Activated CD4-positive, alpha-beta T cell treated with anti-CD3 and anti-CD28 coated beads, Interleukin-2, amount 50 U/mL, for 4 hours (primary cell): ENCODE data around the gene TAF5.
"Not testable (repeated sequence)": the region's sequence is repeated elsewhere in the genome, so short reads cannot be mapped to it uniquely, and the experiment has no call there.

Experiments
- DNase-seq, 2 experiments: peaks; one replicate each; pipeline ENCODE4 v3.0.0-alpha.2; 2020

TAF5 gene

DNA sequence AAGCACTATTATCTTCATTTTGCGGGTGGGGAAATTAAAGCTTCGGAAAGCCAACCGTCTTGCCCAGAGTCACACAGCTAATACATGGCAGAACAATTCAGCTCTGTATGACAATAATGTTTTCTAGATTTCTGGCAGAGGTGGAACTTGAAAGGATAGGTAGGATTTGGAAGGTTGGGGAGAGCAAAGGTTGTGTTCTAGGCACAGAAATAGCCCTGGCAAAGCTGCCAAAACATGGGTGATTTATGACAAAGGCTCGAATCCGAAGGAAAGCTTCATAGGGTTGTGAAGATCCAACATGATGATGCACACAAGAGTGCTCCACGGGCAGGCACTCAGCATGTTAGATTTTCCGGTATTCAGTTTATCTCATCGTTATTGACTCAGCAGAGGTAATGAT, 47.8 kb downstream of the TAF5 start:
- no peak for DNase-seq

GRCh38 chr10:103416436-103417147, 48.8 kb downstream of the TAF5 start:
- peak; percentile 35 to 51 for DNase-seq

DNA sequence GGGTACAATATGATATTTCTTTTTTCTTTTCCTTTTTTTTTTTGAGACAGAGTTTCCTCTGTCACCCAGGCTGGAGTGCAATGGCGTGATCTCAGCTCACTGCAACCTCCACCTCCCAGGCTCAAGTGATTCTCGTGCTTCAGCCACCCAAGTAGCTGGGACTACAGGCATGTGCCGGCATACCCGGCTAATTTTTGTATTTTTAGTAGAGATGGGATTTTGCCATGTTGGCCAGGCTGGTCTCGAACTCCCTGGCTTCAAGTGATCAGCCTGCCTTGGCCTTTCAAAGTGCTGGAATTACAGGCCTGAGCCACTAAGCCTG, 49.3 kb downstream of the TAF5 start:
- DNase-seq = not testable (repeated sequence)

DNA sequence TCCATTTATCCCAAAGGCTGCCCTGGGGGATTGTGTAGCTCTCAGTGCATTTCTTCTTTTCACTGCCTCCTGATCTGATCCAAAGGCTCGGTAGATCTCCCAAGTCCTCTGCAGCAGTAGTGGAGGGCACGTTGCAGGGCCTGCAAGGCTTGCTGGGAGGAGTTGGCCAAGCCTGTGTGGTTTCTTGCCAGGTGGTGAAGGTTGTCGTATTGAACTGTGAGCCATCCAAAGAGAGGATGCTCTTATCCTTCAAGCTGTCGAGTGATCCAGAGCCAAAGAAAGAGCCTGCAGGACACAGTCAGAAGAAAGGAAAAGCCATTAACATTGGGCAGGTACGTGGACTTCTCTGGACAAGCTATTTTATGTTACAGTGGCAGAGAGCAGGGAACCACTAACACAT, 49.8 kb downstream of the TAF5 start:
- no peak for DNase-seq

DNA sequence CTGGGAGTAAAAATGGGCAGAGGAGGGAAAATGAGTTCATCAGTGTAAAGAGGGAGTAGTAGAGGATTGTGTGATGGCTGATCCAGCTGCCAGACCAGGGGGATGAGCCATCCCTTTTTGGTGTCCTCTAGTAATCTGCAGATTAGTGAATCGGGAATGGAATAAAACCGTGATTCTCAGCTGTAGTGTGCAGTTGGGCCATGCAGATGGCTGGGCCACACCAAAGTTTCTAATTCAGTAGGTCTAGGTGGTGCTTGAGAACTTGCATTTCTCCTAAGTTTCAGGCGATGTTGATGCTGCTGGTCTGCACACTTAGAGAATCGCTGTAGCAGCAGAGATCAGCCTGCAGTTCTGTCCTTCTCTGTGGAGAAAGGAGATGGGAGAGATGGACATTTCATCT, 51.3 kb downstream of the TAF5 start:
- no peak for DNase-seq

DNA sequence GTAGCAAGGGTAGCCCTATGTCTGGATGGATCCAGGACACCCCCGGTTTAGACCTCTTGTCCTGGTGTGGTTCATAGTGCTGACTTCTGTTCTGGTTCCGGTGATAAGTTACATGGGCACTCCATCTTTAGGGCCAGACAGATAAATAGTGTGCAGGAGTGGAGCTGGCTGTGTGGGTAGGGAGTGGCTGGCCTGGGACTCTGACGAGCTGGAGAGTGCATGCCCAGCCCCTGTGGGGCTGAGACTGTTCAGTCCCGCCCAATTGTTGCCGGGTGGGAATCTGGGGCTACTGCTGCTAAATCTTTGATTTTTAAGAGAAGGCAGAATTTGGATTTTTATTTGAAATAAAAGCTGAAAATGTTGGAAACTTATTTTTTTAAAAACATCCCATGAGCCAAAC, 56.0 kb downstream of the TAF5 start:
- no peak for DNase-seq

GRCh38 chr10:103427866-103428265, 60.1 kb downstream of the TAF5 start:
- no peak for DNase-seq

DNA sequence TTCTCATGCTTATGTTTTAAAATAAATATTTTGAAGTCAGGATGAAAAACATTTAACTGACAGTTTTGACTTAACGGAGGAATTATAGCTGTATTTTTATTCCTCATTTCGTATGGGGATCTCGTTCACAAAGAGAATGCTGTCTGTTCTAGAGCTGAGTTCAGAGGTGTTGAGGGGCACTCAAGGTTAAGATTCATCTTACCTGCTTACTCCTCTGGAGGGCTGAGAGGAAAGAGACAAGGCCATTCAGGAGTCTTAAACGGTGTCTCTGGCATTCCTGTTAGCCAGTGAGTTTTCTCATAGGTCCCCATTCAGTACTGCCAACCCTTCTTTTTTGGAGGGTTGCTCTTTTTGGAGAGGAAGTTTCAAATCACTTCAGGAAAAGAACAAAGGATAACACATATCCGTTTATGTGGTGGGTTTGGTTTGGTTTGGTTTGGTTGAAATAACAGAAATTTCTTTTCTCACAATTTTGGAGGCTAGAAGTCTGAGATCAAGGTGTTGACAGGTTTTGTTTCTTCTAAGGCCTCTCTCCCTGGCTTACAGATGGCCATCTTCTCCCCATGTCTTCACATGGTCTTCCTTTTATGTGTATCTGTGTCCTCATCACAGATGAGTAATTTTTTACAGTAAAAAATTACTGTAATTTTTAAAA, 61.3 kb downstream of the TAF5 start:
- no peak for DNase-seq

GRCh38 chr10:103429647-103430046, 61.9 kb downstream of the TAF5 start:
- DNase-seq = no peak

- DNase-seq = no peak
Measured at GRCh38 chr10:103431902-103432301, 64.1 kb downstream of the TAF5 start.

- no peak for DNase-seq
Measured at GRCh38 chr10:103433858-103434257, 66.1 kb downstream of the TAF5 start.
